ENCODE data around the gene TMEM192.
"Not testable (repeated sequence)": the region's sequence is repeated elsewhere in the genome, so short reads cannot be mapped to it uniquely, and the experiment has no call there.

Gene TMEM192

DNA sequence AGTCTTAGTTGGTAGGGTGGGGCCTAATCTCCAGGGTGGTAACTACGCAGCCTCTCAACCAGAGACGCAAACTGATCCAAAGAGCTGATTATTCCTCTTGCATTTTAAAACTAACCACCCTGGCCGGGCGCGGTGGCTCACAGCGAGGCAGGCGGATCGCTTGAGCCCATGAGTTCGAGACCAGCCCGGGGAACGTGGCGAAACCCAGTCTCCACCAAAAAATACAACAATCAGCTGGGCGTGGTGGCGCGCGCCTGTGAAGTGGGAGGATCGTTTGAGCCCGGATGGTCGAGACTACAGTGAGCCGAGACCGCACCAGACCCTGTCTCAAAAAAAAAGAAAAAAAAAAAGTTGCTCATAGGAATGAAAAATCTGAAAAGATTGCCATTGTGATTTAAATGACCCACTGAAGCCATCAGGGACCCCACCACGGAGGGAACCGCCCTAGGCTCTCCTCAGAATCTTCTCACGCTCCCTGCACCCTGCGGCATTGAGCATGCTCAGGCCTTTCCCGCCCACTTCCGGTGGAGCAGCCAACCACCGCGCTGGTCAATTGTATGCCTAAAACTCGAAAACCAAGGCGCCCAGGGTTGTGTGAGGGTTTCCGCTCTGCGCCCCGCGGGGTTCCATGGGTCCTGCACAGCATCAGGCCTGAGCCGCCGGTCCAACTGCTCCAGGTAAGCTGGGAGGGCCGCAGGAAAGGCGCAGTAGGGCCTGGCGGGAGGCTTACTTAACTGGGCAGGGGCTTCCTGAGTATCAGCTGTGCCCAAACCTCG, 81.0 kb downstream of the TMEM192 start, which contains the start of gene TRIM60:
TRIM60 (plus strand) TSS at position 564 of the 776 bp plus-strand sequence. CDS start 8,074 bp downstream, outside the sequence.
- Histone ChIP-seq H4K20me1 (ENCODE audit: control insufficient read depth, insufficient read depth, low read depth, low read length) (no peaks in the 10 kb centered on the region), H3K9me3 (ENCODE audit: control insufficient read depth, insufficient read depth, low read length) (no peaks in the 10 kb centered on the region), H3F3A (ENCODE audit: control insufficient read depth, insufficient read depth) (no peaks in the 10 kb centered on the region), H3K4me1 (ENCODE audit: control insufficient read depth, low read length) (no peaks in the 10 kb centered on the region), H3K36me3 (ENCODE audit: control insufficient read depth, low read length) (no peaks in the 10 kb centered on the region), H3K4me2 (ENCODE audit: low read length) (no peak within 1 kb of the TSS), H3K9me2 (replicated peaks; ENCODE audit: control insufficient read depth, low read length) (no peaks in the 10 kb centered on the region), H3K4me3 (ENCODE audit: low read length) (no peak within 1 kb of the TSS), H3K79me2 (ENCODE audit: control insufficient read depth, low read length) (no peaks in the 10 kb centered on the region), H3K27me3 (ENCODE audit: control insufficient read depth, low read length) (no peaks in the 10 kb centered on the region), H3K27ac (ENCODE audit: low read depth, low read length) (no peak within 1 kb of the TSS)
- TF ChIP-seq, protein P1, sequence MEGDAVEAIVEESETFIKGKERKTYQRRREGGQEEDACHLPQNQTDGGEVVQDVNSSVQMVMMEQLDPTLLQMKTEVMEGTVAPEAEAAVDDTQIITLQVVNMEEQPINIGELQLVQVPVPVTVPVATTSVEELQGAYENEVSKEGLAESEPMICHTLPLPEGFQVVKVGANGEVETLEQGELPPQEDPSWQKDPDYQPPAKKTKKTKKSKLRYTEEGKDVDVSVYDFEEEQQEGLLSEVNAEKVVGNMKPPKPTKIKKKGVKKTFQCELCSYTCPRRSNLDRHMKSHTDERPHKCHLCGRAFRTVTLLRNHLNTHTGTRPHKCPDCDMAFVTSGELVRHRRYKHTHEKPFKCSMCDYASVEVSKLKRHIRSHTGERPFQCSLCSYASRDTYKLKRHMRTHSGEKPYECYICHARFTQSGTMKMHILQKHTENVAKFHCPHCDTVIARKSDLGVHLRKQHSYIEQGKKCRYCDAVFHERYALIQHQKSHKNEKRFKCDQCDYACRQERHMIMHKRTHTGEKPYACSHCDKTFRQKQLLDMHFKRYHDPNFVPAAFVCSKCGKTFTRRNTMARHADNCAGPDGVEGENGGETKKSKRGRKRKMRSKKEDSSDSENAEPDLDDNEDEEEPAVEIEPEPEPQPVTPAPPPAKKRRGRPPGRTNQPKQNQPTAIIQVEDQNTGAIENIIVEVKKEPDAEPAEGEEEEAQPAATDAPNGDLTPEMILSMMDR (IDR thresholded peaks at IDR 0.05; ENCODE audit: low read depth, low read length, poor library complexity, severe bottlenecking): no peak
- no peak for TF ChIP-seq EZH2phosphoT487 (IDR thresholded peaks at IDR 0.05; ENCODE audit: borderline replicate concordance, low read length)

DNA sequence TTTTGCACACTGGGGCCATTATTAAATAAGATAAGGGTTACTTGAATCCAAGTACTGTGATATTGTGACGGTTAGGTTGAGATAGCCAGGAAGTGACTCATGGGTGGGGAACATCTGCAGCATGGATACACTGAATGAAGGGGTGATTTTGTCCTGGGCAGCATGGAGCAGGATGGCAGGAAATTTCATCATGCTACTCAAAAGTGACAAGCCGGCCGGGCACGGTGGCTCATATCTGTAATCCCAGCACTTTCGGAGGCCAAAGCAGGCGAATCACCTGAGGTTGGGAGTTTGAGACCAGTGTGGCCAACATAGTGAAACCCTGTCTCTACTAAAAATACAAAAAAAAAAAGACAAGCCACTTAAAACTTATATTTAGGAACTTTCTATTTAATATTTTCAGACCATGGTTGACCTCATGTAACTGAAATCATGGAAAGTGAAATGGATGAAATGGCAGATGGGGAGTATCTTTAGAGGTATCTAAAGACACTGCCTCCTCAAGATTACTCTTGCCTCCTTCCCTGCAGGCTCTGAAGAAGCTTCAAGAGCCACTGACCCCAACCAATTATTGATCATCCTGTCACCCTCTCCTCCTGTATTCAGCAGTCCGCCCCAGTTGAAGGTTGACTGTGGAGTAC, 84.8 kb downstream of the TMEM192 start:
- no peak for TF ChIP-seq EZH2phosphoT487 (IDR thresholded peaks at IDR 0.05; ENCODE audit: borderline replicate concordance, low read length)
- TF ChIP-seq, protein P1 (IDR thresholded peaks at IDR 0.05; ENCODE audit: low read depth, low read length, poor library complexity, severe bottlenecking): no peak
- no peak overlapping the region for H3K4me2 ChIP-seq (ENCODE audit: low read length)
- H3K4me3 ChIP-seq (ENCODE audit: low read length): no peak overlapping the region

DNA sequence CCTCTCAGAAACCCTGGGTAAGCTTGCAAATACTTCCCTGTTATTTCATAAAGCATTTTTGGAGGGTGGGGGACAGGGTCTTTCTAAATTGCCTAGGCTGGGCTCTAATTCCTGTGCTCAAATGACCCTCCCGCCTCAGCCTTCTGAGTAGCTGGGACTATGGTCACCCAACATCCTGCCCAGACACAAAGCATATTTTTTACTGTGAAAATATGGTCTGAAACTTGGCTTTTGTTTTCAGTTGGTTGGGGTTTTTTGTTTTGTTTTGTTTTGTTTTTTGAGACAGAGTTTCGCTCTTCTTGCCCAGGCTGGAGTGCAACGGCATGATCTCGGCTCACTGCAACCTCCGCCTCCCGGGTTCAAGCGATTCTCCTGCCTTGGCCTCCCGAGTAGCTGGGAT, 86.9 kb downstream of the TMEM192 start:
- not testable (repeated sequence) for H3K4me3 ChIP-seq (ENCODE audit: low read length); H4K20me1 ChIP-seq (ENCODE audit: control insufficient read depth, insufficient read depth, low read depth, low read length); H3K36me3 ChIP-seq (ENCODE audit: control insufficient read depth, low read length); H3K9me2 ChIP-seq (replicated peaks; ENCODE audit: control insufficient read depth, low read length); H3K79me2 ChIP-seq (ENCODE audit: control insufficient read depth, low read length); H3K4me2 ChIP-seq (ENCODE audit: low read length); H3K4me1 ChIP-seq (ENCODE audit: control insufficient read depth, low read length); H3K9me3 ChIP-seq (ENCODE audit: control insufficient read depth, insufficient read depth, low read length); H3K27ac ChIP-seq (ENCODE audit: low read depth, low read length); H3F3A ChIP-seq (ENCODE audit: control insufficient read depth, insufficient read depth); H3K27me3 ChIP-seq (ENCODE audit: control insufficient read depth, low read length)

More for the DNA sequence above, 84.8 kb downstream of the TMEM192 start:
- no peaks in the 10 kb centered on the region for H3K79me2 ChIP-seq (ENCODE audit: control insufficient read depth, low read length)
- H3K36me3 ChIP-seq (ENCODE audit: control insufficient read depth, low read length): no peaks in the 10 kb centered on the region
- H3F3A ChIP-seq (ENCODE audit: control insufficient read depth, insufficient read depth): no peaks in the 10 kb centered on the region
- no peak overlapping the region for H3K27ac ChIP-seq (ENCODE audit: low read depth, low read length)
- no peaks in the 10 kb centered on the region for H3K9me2 ChIP-seq (replicated peaks; ENCODE audit: control insufficient read depth, low read length)
- H4K20me1 ChIP-seq (ENCODE audit: control insufficient read depth, insufficient read depth, low read depth, low read length): no peaks in the 10 kb centered on the region
- no peaks in the 10 kb centered on the region for H3K9me3 ChIP-seq (ENCODE audit: control insufficient read depth, insufficient read depth, low read length)
- no peaks in the 10 kb centered on the region for H3K27me3 ChIP-seq (ENCODE audit: control insufficient read depth, low read length)
- no peaks in the 10 kb centered on the region for H3K4me1 ChIP-seq (ENCODE audit: control insufficient read depth, low read length)
